Ectodermal cell (in vitro differentiated cells): Measurements from ENCODE around the gene SOX8.

Source experiments
- H3K27ac ChIP-seq: 2 replicates; pipeline ENCODE4 v1.7.0; 2013; ENCODE audit warnings: mild to moderate bottlenecking, low read depth, low read length; ENCODE audit not compliant: insufficient read depth, poor library complexity, severe bottlenecking
- H3K27me3 ChIP-seq: 2 replicates; pipeline ENCODE4 v1.7.0; 2013; ENCODE audit warnings: mild to moderate bottlenecking, low read length; ENCODE audit not compliant: insufficient read depth, control insufficient read depth, poor library complexity, severe bottlenecking
- H3K36me3 ChIP-seq: one replicate; pipeline ENCODE4 v1.7.0; 2013; ENCODE audit warnings: low read length; ENCODE audit not compliant: control insufficient read depth, insufficient read depth
- H3K4me1 ChIP-seq: one replicate; pipeline ENCODE4 v1.7.0; 2013; ENCODE audit warnings: low read length; ENCODE audit not compliant: control insufficient read depth, insufficient read depth
- H3K4me3 ChIP-seq: 2 replicates; pipeline ENCODE4 v1.7.0; 2013; ENCODE audit warnings: low read depth, low read length, control low read depth; ENCODE audit not compliant: insufficient read depth
- H3K9me3 ChIP-seq: 2 replicates; pipeline ENCODE4 v1.7.0; 2013; ENCODE audit warnings: mild to moderate bottlenecking, low read length, moderate library complexity; ENCODE audit not compliant: control insufficient read depth
- WGBS, 2 experiments: methylation state at CpG; one replicate each; pipeline ENCODE4 v1.1.7; 2013; ENCODE audit warnings: missing lambda C conversion rate in 2 of 2; 5-methylcytosine and 5-hydroxymethylcytosine counted together

SOX8 gene

GRCh38 chr16:986925-987582 is 5.5 kb downstream of the SOX8 start:
- Histone ChIP-seq H3K4me3 (no peak overlapping the region), H3K27ac (no peak overlapping the region), H3K9me3 (no peaks in the 10 kb centered on the region), H3K27me3 (peaks cover 23% of the 10 kb centered on the region), H3K36me3 (no peaks in the 10 kb centered on the region), H3K4me1 (peaks cover 28% of the 10 kb centered on the region)
- WGBS, 2 experiments, result 94 to 95% methylated on average over 44 of the region's 44 CpGs

GRCh38 chr16:987906-988305 is 6.3 kb downstream of the SOX8 start:
- Histone ChIP-seq H3K4me1 (peaks cover 20% of the 10 kb centered on the region), H3K36me3 (no peaks in the 10 kb centered on the region), H3K27me3 (peaks cover 15% of the 10 kb centered on the region), H3K9me3 (no peaks in the 10 kb centered on the region), H3K27ac (no peak overlapping the region), H3K4me3 (no peak overlapping the region)
- 93% methylated on average over 17 of the region's 17 CpGs for WGBS, 2 experiments

- H3K9me3 ChIP-seq, result no peaks in the 10 kb centered on the region
- WGBS, 2 experiments, result 88% methylated on average over 35 of the region's 35 CpGs
- H3K27me3 ChIP-seq, result peaks cover 7% of the 10 kb centered on the region
- H3K4me3 ChIP-seq, result no peak overlapping the region
- no peak overlapping the region for H3K27ac ChIP-seq
- H3K36me3 ChIP-seq, result no peaks in the 10 kb centered on the region
- peaks cover 12% of the 10 kb centered on the region for H3K4me1 ChIP-seq
These were observed 7.1 kb downstream of the SOX8 start for GRCh38 chr16:988471-989353.

GRCh38 chr16:989354-989814 is 7.8 kb downstream of the SOX8 start:
- WGBS, 2 experiments, result 86 to 88% methylated on average over 11 of the region's 11 CpGs
- H3K4me1 ChIP-seq, result peaks cover 5% of the 10 kb centered on the region

GRCh38 chr16:990516-991291 is 9.1 kb downstream of the SOX8 start:
- 92% methylated on average over 41 of the region's 41 CpGs for WGBS, 2 experiments
- Histone ChIP-seq H3K27ac (no peak overlapping the region), H3K4me3 (no peak overlapping the region), H3K36me3 (no peaks in the 10 kb centered on the region), H3K27me3 (peaks cover under 1% of the 10 kb centered on the region), H3K4me1 (peaks cover 4% of the 10 kb centered on the region), H3K9me3 (no peaks in the 10 kb centered on the region)

More at GRCh38 chr16:989354-989814, 7.8 kb downstream of the SOX8 start:
- no peak overlapping the region for H3K27ac ChIP-seq
- no peaks in the 10 kb centered on the region for H3K9me3 ChIP-seq
- no peak overlapping the region for H3K4me3 ChIP-seq
- no peaks in the 10 kb centered on the region for H3K36me3 ChIP-seq
- H3K27me3 ChIP-seq, result no peaks in the 10 kb centered on the region

GRCh38 chr16:991345-991744 is 9.8 kb downstream of the SOX8 start:
- no peaks in the 10 kb centered on the region for H3K9me3 ChIP-seq
- 93 to 96% methylated on average over 9 of the region's 11 CpGs for WGBS, 2 experiments
- peaks cover 7% of the 10 kb centered on the region for H3K27me3 ChIP-seq
- peaks cover 4% of the 10 kb centered on the region for H3K4me1 ChIP-seq
- H3K27ac ChIP-seq, result no peak overlapping the region
- H3K36me3 ChIP-seq, result no peaks in the 10 kb centered on the region
- H3K4me3 ChIP-seq, result no peak overlapping the region

- Histone ChIP-seq H3K9me3 (no peaks in the 10 kb centered on the region), H3K36me3 (no peaks in the 10 kb centered on the region), H3K27me3 (peaks cover 11% of the 10 kb centered on the region), H3K4me3 (no peak overlapping the region), H3K27ac (no peak overlapping the region), H3K4me1 (peaks cover 8% of the 10 kb centered on the region)
- WGBS, 2 experiments, result 69 to 72% methylated on average over 9 of the region's 9 CpGs
These were observed 10.2 kb downstream of the SOX8 start for GRCh38 chr16:991773-992172.

- Histone ChIP-seq H3K36me3 (no peaks in the 10 kb centered on the region), H3K27ac (no peak overlapping the region), H3K4me3 (no peak overlapping the region), H3K27me3 (peaks cover 20% of the 10 kb centered on the region), H3K9me3 (no peaks in the 10 kb centered on the region), H3K4me1 (peaks cover 23% of the 10 kb centered on the region)
- 84 to 90% methylated on average over 3 of the region's 3 CpGs for WGBS, 2 experiments
These were observed 12.2 kb downstream of the SOX8 start for GRCh38 chr16:993731-994130.

GRCh38 chr16:995087-995486 is 13.5 kb downstream of the SOX8 start:
- Histone ChIP-seq H3K9me3 (no peaks in the 10 kb centered on the region), H3K4me3 (no peak overlapping the region), H3K36me3 (no peaks in the 10 kb centered on the region), H3K27me3 (peaks cover 20% of the 10 kb centered on the region), H3K4me1 (peaks cover 23% of the 10 kb centered on the region), H3K27ac (no peak overlapping the region)
- 92 to 94% methylated on average over 3 of the region's 3 CpGs for WGBS, 2 experiments

GRCh38 chr16:995783-996182 is 14.2 kb downstream of the SOX8 start:
- H3K9me3 ChIP-seq, result no peaks in the 10 kb centered on the region
- H3K27me3 ChIP-seq, result peaks cover 20% of the 10 kb centered on the region
- H3K36me3 ChIP-seq, result no peaks in the 10 kb centered on the region
- H3K27ac ChIP-seq, result no peak overlapping the region
- H3K4me1 ChIP-seq, result peaks cover 23% of the 10 kb centered on the region
- 92 to 93% methylated on average over 3 of the region's 3 CpGs for WGBS, 2 experiments
- no peak overlapping the region for H3K4me3 ChIP-seq
